ENCODE data around the gene PSMD13. TPM values are rescaled to one million over a fixed set of nuclear protein-coding genes. Genes with fewer than 3 reads are reported as not detected.
"Not testable (repeated sequence)": the region's sequence is repeated elsewhere in the genome, so short reads cannot be mapped to it uniquely, and the experiment has no call there.

PSMD13 gene
- polyA plus RNA-seq, 4 donors: 104 to 159 (median 149) TPM

DNA sequence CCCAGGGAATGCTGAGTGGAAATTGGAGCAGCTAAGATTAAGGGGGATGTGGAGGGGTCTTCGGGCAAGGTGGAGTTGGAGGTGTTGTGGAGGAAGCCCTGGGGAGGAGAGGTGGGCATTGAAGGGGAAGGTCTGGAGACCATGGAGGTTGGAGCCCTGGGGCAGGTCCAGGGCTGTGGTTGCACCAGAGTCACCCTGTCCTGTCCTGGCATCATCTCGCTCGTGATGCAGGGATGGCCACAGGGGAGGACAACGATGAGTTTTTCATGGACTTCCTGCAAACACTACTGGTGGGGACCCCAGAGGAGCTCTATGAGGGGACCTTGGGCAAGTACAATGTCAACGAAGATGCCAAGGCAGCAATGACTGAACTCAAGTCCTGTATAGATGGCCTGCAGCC lies 43.3 kb upstream of the PSMD13 start:
- H3K9me3 ChIP-seq (ENCODE audit: control insufficient read depth in 2 of 2, insufficient read depth in 1 of 2, low read depth in 1 of 2, low read length in 1 of 2); H3K27ac ChIP-seq (ENCODE audit: low read depth in 1 of 3, low read length in 2 of 3); H3K4me3 ChIP-seq (ENCODE audit: low read depth in 1 of 3, low read length in 3 of 3); FAIRE-seq; H3K4me1 ChIP-seq (ENCODE audit: control insufficient read depth in 3 of 3, insufficient read depth in 2 of 3, low read depth in 1 of 3, low read length in 2 of 3); H3K27me3 ChIP-seq (ENCODE audit: control insufficient read depth in 3 of 3, insufficient read depth in 3 of 3, low read length in 3 of 3); DNase-seq; H3K36me3 ChIP-seq (ENCODE audit: control insufficient read depth in 3 of 3, insufficient read depth in 2 of 3, low read depth in 1 of 3, low read length in 3 of 3): not testable (repeated sequence)
- 61 to 74% (median 72%) methylated on average over 5 of the region's 5 CpGs for WGBS, 3 donors

- Histone ChIP-seq H3K9me3 (ENCODE audit: control insufficient read depth in 2 of 2, insufficient read depth in 1 of 2, low read depth in 1 of 2, low read length in 1 of 2) (peaks cover 0 to 3% of the 10 kb centered on the region in 2 donors), H3K36me3 (ENCODE audit: control insufficient read depth in 3 of 3, insufficient read depth in 2 of 3, low read depth in 1 of 3, low read length in 3 of 3) (peaks cover 0 to 22% (median 0%) of the 10 kb centered on the region in 3 donors), H3K27me3 (ENCODE audit: control insufficient read depth in 3 of 3, insufficient read depth in 3 of 3, low read length in 3 of 3) (no peaks in the 10 kb centered on the region), H3K4me3 (ENCODE audit: low read depth in 1 of 3, low read length in 3 of 3) (no peak overlapping the region), H3K4me1 (ENCODE audit: control insufficient read depth in 3 of 3, insufficient read depth in 2 of 3, low read depth in 1 of 3, low read length in 2 of 3) (no peaks in the 10 kb centered on the region), H3K27ac (ENCODE audit: low read depth in 1 of 3, low read length in 2 of 3) (no peak overlapping the region)
- DNase-seq: no peak
- 75 to 81% (median 78%) methylated on average over 23 of the region's 23 CpGs for WGBS, 3 donors
- no peak for FAIRE-seq
Observed at GRCh38 chr11:196786-197731, 39.7 kb upstream of the PSMD13 start.

GRCh38 chr11:197741-198235 lies 39.0 kb upstream of the PSMD13 start:
- Histone ChIP-seq H3K27ac (ENCODE audit: low read depth in 1 of 3, low read length in 2 of 3) (no peak overlapping the region), H3K27me3 (ENCODE audit: control insufficient read depth in 3 of 3, insufficient read depth in 3 of 3, low read length in 3 of 3) (no peaks in the 10 kb centered on the region), H3K36me3 (ENCODE audit: control insufficient read depth in 3 of 3, insufficient read depth in 2 of 3, low read depth in 1 of 3, low read length in 3 of 3) (peaks cover 0 to 27% (median 0%) of the 10 kb centered on the region in 3 donors), H3K4me3 (ENCODE audit: low read depth in 1 of 3, low read length in 3 of 3) (no peak overlapping the region), H3K9me3 (ENCODE audit: control insufficient read depth in 2 of 2, insufficient read depth in 1 of 2, low read depth in 1 of 2, low read length in 1 of 2) (peaks cover 0 to 3% of the 10 kb centered on the region in 2 donors), H3K4me1 (ENCODE audit: control insufficient read depth in 3 of 3, insufficient read depth in 2 of 3, low read depth in 1 of 3, low read length in 2 of 3) (peaks cover 0 to 2% (median 0%) of the 10 kb centered on the region in 3 donors)
- FAIRE-seq (no peak), DNase-seq (no peak)
- WGBS, 3 donors: 85 to 87% (median 85%) methylated on average over 9 of the region's 9 CpGs

GRCh38 chr11:198236-198806 lies 38.5 kb upstream of the PSMD13 start:
- H3K9me3 ChIP-seq (ENCODE audit: control insufficient read depth in 2 of 2, insufficient read depth in 1 of 2, low read depth in 1 of 2, low read length in 1 of 2): peaks cover 0 to 3% of the 10 kb centered on the region in 2 donors
- 86 to 92% (median 89%) methylated on average over 21 of the region's 21 CpGs for WGBS, 3 donors
- no peak overlapping the region for H3K4me3 ChIP-seq (ENCODE audit: low read depth in 1 of 3, low read length in 3 of 3)
- no peak for DNase-seq
- H3K4me1 ChIP-seq (ENCODE audit: control insufficient read depth in 3 of 3, insufficient read depth in 2 of 3, low read depth in 1 of 3, low read length in 2 of 3): peaks cover 0 to 2% (median 0%) of the 10 kb centered on the region in 3 donors
- H3K27ac ChIP-seq (ENCODE audit: low read depth in 1 of 3, low read length in 2 of 3): no peak overlapping the region
- H3K27me3 ChIP-seq (ENCODE audit: control insufficient read depth in 3 of 3, insufficient read depth in 3 of 3, low read length in 3 of 3): no peaks in the 10 kb centered on the region
- FAIRE-seq: no peak
- peaks cover 0 to 32% (median 0%) of the 10 kb centered on the region in 3 donors for H3K36me3 ChIP-seq (ENCODE audit: control insufficient read depth in 3 of 3, insufficient read depth in 2 of 3, low read depth in 1 of 3, low read length in 3 of 3)

GRCh38 chr11:199004-199581 lies 37.7 kb upstream of the PSMD13 start:
- Histone ChIP-seq H3K36me3 (ENCODE audit: control insufficient read depth in 3 of 3, insufficient read depth in 2 of 3, low read depth in 1 of 3, low read length in 3 of 3) (peaks cover 0 to 40% (median 0%) of the 10 kb centered on the region in 3 donors), H3K27me3 (ENCODE audit: control insufficient read depth in 3 of 3, insufficient read depth in 3 of 3, low read length in 3 of 3) (no peaks in the 10 kb centered on the region), H3K9me3 (ENCODE audit: control insufficient read depth in 2 of 2, insufficient read depth in 1 of 2, low read depth in 1 of 2, low read length in 1 of 2) (peaks cover 0 to 3% of the 10 kb centered on the region in 2 donors), H3K27ac (ENCODE audit: low read depth in 1 of 3, low read length in 2 of 3) (no peak overlapping the region), H3K4me3 (ENCODE audit: low read depth in 1 of 3, low read length in 3 of 3) (no peak overlapping the region), H3K4me1 (ENCODE audit: control insufficient read depth in 3 of 3, insufficient read depth in 2 of 3, low read depth in 1 of 3, low read length in 2 of 3) (peaks cover 0 to 2% (median 0%) of the 10 kb centered on the region in 3 donors)
- 84 to 89% (median 85%) methylated on average over 13 of the region's 13 CpGs for WGBS, 3 donors
- FAIRE-seq (no peak), DNase-seq (no peak)

DNA sequence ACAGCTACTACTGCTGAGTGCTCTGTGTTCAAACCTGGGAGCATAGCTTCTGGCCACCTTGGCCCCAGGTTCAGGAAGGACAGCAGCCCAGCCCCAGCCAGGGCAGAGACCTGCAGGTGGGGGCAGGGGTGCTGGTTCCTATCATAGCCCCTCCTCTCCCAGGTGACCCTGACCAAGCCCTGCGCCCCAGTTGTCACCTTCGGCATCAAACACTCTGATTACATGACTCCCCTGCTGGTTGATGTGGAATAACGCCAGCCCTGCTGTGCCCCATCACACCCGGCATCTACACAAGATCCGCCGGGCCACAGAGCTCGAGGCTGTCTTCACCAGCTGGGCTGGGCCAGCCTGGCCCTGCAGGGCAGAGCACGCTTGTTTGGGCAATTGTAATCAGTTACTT lies 37.0 kb upstream of the PSMD13 start:
- WGBS, 3 donors: 55 to 70% (median 60%) methylated on average over 8 of the region's 8 CpGs
- Histone ChIP-seq H3K4me3 (ENCODE audit: low read depth in 1 of 3, low read length in 3 of 3) (no peak overlapping the region), H3K36me3 (ENCODE audit: control insufficient read depth in 3 of 3, insufficient read depth in 2 of 3, low read depth in 1 of 3, low read length in 3 of 3) (peaks cover 0 to 47% (median 3%) of the 10 kb centered on the region in 3 donors), H3K4me1 (ENCODE audit: control insufficient read depth in 3 of 3, insufficient read depth in 2 of 3, low read depth in 1 of 3, low read length in 2 of 3) (peaks cover 0 to 2% (median 0%) of the 10 kb centered on the region in 3 donors), H3K27ac (ENCODE audit: low read depth in 1 of 3, low read length in 2 of 3) (no peak overlapping the region), H3K27me3 (ENCODE audit: control insufficient read depth in 3 of 3, insufficient read depth in 3 of 3, low read length in 3 of 3) (no peaks in the 10 kb centered on the region), H3K9me3 (ENCODE audit: control insufficient read depth in 2 of 2, insufficient read depth in 1 of 2, low read depth in 1 of 2, low read length in 1 of 2) (peaks cover 0 to 3% of the 10 kb centered on the region in 2 donors)
- DNase-seq (no peak), FAIRE-seq (no peak)

DNA sequence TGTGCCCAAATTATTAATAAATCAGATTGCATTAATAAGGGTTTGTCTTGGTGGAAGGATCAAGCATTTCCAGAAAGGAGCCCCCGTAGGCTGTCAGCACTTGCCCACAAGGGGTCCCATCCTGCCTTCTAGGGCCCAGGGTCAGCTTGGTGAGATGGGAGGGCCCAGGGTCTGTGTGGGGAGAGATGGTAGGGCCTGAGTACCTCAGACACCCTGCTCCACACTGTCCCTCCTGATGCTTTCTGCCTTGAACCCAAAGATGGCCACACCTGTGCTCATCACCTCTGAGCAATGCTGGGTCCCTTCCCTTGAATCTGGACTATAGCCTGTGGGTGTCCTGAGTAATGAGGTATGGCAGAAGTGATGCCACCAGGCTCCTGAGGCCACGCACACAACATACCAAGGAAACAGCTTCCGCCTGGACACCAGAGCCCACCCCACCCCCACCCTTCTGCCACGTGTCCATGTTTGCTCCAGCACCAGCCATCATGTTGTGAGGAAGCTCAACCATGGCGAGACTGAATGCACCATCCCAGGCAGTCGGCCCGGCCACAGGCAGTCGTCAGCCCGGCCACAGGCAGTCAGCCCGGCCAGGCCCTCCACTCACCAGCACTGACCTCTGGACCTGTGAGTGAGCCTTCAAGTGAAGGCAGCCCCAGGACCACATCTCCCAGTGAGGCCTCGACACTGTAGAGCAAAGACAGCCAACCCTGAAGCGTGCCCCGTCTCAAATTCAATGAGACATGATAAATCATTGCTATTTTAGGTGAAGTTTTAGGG lies 36.4 kb upstream of the PSMD13 start:
- FAIRE-seq: no peak
- no peak for DNase-seq
- WGBS, 3 donors: 91 to 96% (median 93%) methylated on average over 13 of the region's 13 CpGs

More for the DNA sequence above, 36.4 kb upstream of the PSMD13 start:
- H3K36me3 ChIP-seq (ENCODE audit: control insufficient read depth in 3 of 3, insufficient read depth in 2 of 3, low read depth in 1 of 3, low read length in 3 of 3): peaks cover 0 to 53% (median 5%) of the 10 kb centered on the region in 3 donors
- peaks cover 0 to 3% of the 10 kb centered on the region in 2 donors for H3K9me3 ChIP-seq (ENCODE audit: control insufficient read depth in 2 of 2, insufficient read depth in 1 of 2, low read depth in 1 of 2, low read length in 1 of 2)
- no peak overlapping the region for H3K4me3 ChIP-seq (ENCODE audit: low read depth in 1 of 3, low read length in 3 of 3)
- peaks cover 0 to 3% (median 2%) of the 10 kb centered on the region in 3 donors for H3K4me1 ChIP-seq (ENCODE audit: control insufficient read depth in 3 of 3, insufficient read depth in 2 of 3, low read depth in 1 of 3, low read length in 2 of 3)
- no peaks in the 10 kb centered on the region for H3K27me3 ChIP-seq (ENCODE audit: control insufficient read depth in 3 of 3, insufficient read depth in 3 of 3, low read length in 3 of 3)
- no peak overlapping the region for H3K27ac ChIP-seq (ENCODE audit: low read depth in 1 of 3, low read length in 2 of 3)

Data from small intestine (tissue), 7 donors.